GM18867 (cell line): ENCODE results near the gene RGS6.

Experiments
- ATAC-seq: cut with Tn5 transposase; IDR thresholded peaks from one replicate; pipeline ENCODE4 v1.9.1; 2021; ENCODE audit warnings: mild to moderate bottlenecking, moderate library complexity; ENCODE audit not compliant: unreplicated experiment

Gene RGS6

GRCh38 chr14:72237722-72238666 lies 305.8 kb downstream of the RGS6 start:
- ATAC-seq, result no peak

DNA sequence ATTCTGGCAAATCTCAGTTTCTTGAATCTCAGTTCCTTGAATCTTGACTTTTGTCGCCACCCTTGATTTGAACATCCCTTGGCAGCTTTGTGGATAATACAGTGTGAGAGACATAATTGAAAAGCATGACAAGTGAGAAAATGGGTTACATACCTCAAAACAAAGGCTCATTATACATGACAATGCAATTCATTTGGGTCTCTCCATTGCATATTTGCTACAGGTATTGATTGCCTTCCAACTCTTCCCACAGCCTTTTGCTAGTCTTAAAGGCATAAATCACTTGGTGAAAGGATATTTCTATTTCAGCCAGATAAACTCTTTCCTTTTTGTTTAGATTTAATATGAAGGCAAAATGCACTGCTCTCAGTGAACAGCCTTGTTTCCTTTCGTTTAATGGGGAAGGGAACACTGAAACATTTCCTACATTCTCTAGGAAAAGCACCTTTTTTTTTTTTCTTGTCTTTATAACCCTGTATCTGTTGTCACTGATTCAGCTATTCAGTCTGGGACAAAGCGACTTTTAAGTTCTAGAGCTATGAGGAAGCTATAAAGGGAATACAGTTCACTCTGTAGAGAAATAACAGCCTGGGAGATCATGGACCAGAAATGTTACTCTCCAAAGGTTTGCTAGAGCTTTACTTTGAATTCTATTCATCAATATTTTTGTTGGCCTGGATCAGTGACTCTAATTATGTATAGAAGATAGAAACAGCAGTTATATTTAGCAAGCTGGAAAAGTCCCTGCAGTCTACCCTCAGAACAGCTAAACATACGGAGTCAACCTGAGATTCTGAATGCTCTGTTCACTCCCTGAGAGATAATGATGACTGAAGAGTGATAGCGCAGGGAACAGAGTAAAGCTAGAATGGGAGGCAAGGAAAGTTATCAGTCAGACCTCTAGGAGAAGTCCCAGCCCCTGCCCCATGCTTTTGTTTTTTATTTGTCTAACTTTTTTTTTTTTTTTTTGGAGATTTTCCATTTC lies 311.4 kb downstream of the RGS6 start:
- ATAC-seq, result no peak

DNA sequence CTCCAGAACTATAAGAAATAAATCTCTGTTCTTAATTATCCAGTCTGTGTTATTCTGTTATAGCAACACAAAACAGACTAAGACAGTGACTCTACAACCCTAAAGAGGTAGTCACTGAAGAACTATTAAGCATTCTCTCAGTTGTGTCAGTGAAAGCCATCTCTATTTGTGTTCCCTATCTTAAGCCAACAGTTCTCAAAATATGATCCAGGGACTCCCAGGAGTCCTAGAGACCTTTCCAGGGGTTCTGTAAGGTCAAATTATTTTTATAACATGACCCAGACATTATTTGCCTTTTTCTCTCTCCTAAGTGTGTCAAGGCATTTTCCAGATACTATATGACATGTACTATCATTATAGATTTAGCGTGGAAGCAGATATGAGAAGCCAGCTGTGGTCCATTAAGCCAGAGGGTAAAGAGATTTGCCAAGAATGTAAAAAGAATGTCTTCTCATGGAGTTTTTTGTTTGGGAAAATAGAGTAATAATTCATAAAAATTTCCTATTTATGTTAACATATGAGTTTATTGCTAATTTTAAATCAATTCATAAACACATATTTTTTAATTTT lies 315.8 kb downstream of the RGS6 start:
- ATAC-seq, result no peak

- no peak for ATAC-seq
Measured at GRCh38 chr14:72253503-72253902, 321.3 kb downstream of the RGS6 start.

- no peak for ATAC-seq
Measured at GRCh38 chr14:72254202-72254936, 322.1 kb downstream of the RGS6 start.

DNA sequence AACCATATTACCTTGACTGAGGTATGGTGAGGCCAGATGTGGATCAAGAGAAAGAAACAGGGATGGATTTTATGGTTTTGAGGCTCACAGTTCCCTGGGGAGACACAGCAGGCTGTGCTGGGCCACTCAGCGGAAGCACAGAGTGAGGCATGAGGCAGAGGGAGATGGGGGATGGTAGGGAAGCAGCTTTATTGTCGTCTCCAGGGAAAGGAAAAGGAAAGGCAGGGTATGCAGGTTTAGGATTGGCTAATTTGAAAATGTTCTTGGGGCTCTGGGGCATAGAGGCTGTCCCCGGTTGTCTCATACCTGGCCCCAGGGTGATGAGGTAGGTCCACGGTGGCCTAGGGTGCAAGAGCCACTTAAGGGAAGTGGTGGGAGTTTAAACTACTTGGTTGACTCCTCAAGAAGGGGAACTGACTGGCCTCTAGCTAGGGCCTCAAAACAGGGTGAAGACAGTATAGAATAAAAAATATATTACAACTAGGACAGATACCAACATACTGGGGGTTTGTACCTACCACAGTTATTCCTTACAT lies 322.8 kb downstream of the RGS6 start:
- no peak for ATAC-seq

GRCh38 chr14:72256055-72256454 lies 323.8 kb downstream of the RGS6 start:
- no peak for ATAC-seq

DNA sequence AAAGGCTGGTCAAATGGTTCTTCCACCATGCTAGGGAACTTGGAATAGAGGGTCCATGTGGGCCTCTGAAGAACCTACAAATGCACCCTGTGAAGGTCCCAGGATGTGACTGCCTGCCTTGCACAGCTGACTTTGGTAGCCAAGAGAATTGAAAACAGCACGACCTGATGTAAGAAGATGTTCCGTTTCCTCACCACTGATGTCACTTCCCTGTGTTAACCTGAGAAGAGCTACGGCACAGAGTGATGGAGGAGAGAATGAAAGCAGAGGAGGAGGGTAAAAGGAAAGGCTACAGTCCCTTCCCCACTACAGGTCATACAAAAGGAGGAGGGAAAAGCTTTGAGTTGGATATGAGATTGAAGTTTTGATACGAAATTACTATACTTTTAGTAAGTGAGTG lies 328.8 kb downstream of the RGS6 start:
- no peak for ATAC-seq

- no peak for ATAC-seq
Measured at GRCh38 chr14:72262771-72263170, 330.5 kb downstream of the RGS6 start.

- no peak for ATAC-seq
Measured at GRCh38 chr14:72264716-72265115, 332.5 kb downstream of the RGS6 start.

- ATAC-seq, result no peak
Measured at GRCh38 chr14:72270147-72270727, 338.0 kb downstream of the RGS6 start.

GRCh38 chr14:72270749-72271148 lies 338.5 kb downstream of the RGS6 start:
- no peak for ATAC-seq

- ATAC-seq, result no peak
Measured at GRCh38 chr14:72275242-72275641, 343.0 kb downstream of the RGS6 start.

DNA sequence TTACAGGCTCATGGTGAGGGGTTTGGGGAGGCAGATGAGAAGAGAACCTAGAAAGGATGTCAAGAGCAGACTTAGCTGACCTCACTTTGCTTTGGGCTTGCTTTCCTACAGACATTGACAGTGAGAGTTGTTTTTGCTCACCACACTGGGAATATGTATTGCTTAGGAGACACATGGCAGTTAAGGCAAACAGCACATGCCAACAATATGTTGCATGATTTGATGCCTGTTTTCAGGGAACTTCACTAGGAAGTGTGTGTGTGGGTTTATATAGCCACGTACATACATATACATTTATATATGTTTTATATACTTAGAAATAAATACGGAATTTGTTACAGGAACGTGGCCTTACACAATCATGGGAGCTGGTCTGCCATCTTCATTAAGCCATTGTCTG lies 346.1 kb downstream of the RGS6 start:
- no peak for ATAC-seq

GRCh38 chr14:72284176-72284575 lies 351.9 kb downstream of the RGS6 start:
- ATAC-seq, result no peak

DNA sequence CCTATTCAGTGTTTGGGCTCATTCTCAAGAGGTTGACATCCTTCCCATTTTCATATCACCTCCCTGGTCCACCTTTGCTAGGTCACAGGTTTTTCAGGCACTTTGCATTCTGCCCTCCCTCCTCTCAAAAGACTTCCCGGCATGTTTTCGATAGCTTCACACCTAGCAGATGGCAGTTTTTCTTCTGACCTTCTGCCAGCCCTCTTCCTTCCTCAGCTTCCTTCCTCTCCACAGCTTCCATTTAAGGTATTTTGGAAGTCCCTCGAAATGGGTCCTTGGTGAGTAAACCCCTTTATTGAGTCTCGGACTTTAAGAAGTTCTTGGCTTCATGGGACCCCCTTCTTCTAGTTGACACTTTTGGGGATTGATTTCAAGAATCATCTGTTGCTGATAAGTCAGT lies 358.0 kb downstream of the RGS6 start:
- ATAC-seq, result no peak

- ATAC-seq, result no peak
Measured at GRCh38 chr14:72291908-72292688, 359.9 kb downstream of the RGS6 start.

GRCh38 chr14:72292689-72293024 lies 360.4 kb downstream of the RGS6 start:
- no peak for ATAC-seq

- no peak for ATAC-seq
Measured at GRCh38 chr14:72301352-72301751, 369.1 kb downstream of the RGS6 start.
